ENCODE measurements around the gene GET3. TPM values are rescaled to one million over a fixed set of nuclear protein-coding genes. Genes with fewer than 3 reads are reported as not detected.

Gene GET3
- total and polyA plus RNA-seq, 2 of the 13 experiments (the other 11 are each of a cell fraction or from before 2014, with no cell fraction given) = 57.7 to 59.4 TPM

DNA sequence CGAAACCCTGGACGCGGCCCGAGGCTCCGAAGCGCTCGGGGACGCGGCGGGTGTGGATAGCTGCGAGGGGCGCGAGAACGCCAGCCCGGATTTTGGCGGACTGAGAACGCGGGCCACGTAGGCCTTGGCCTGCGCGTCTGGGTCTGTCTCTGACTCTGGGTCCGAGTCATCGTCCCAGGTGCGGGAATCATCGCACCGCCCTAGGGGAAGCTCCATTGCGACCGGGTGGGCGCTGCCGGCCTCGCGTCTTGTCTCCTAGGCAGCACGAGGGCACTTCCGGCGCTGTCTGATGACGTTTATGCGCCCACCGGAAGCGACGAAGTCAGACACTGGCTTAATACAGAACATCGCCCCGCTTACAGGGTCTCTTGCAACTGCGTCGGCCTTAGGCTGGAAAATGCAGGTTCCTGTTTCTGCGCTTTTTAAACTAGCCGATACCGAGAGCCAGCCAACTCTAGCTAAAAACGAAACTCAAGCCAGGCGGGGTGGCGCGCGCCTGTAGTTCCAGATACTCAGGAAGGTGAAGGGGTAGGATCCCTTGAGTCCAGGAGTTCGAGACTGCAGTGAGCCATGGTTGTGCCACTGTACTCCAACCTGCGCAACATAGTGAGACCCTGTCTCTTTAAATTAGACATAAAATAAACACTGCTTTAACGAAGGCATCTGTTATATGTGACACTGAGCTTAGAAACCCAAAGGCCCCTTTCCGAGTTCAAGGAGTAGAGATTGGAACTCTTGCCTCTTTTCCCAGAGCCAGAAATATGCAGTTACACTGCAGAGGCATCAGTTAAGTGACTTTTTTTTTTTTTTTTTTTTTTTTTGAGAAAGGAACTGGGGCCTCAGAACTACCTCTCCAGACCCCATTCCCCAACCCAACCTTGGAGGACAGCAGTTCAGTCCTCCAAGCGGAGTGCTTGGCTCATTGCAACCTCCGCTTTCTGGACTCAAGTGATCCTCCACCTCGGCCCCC, 40.6 kb upstream of the GET3 start, which contains the start of gene FBXW9 (continued):
- TF ChIP-seq TMF1 (CRISPR knock-in tag; IDR thresholded peaks at IDR 0.05; ENCODE audit: low read depth) = 0 out of 2 replicates have a peak, but pooled peaks have one; percentile 37
- no peak for TF ChIP-seq CHD2 (IDR thresholded peaks at IDR 0.05; ENCODE audit: low read depth, low read length)
- TF ChIP-seq, protein P1, sequence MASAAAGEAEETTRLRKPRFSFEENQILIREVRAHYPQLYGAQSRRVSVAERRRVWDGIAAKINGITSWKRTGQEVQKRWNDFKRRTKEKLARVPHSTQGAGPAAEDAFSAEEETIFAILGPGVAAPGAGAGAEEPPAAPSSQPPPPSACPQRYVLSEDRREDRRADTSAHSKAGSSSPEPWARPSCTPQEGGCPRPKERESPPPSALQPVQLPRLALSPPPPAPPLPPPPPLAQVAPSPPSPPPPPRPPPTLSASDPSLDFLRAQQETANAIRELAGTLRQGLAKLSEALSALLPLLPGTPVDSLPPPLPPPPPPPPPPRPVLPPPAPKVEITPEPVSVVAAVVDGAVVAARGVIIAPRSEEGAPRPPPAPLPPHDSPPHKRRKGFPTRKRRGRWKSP (CRISPR knock-in tag; IDR thresholded peaks at IDR 0.05) = no peak
- TF ChIP-seq, protein P2, sequence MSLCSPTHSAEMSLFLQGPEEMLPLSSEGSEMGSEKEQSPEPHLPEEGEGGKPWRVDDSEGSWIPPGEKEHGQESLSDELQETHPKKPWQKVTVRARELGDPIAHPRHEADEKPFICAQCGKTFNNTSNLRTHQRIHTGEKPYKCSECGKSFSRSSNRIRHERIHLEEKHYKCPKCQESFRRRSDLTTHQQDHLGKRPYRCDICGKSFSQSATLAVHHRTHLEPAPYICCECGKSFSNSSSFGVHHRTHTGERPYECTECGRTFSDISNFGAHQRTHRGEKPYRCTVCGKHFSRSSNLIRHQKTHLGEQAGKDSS (CRISPR knock-in tag; IDR thresholded peaks at IDR 0.05; ENCODE audit: borderline replicate concordance, low read depth) = no peak
- no peak for TF ChIP-seq FOXM1 (CRISPR knock-in tag; IDR thresholded peaks at IDR 0.05)
- no peak for TF ChIP-seq KLF9 (CRISPR knock-in tag; IDR thresholded peaks at IDR 0.05; ENCODE audit: low read depth)
- TF ChIP-seq ZNF343 (CRISPR knock-in tag; IDR thresholded peaks at IDR 0.05) = no peak
- no peak for TF ChIP-seq NR2F2 (IDR thresholded peaks at IDR 0.05; ENCODE audit: borderline replicate concordance, low read depth)
- TF ChIP-seq SP140L (CRISPR knock-in tag; IDR thresholded peaks at IDR 0.05; ENCODE audit: borderline replicate concordance) = no peak
- TF ChIP-seq, protein P3, sequence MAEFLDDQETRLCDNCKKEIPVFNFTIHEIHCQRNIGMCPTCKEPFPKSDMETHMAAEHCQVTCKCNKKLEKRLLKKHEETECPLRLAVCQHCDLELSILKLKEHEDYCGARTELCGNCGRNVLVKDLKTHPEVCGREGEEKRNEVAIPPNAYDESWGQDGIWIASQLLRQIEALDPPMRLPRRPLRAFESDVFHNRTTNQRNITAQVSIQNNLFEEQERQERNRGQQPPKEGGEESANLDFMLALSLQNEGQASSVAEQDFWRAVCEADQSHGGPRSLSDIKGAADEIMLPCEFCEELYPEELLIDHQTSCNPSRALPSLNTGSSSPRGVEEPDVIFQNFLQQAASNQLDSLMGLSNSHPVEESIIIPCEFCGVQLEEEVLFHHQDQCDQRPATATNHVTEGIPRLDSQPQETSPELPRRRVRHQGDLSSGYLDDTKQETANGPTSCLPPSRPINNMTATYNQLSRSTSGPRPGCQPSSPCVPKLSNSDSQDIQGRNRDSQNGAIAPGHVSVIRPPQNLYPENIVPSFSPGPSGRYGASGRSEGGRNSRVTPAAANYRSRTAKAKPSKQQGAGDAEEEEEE (CRISPR knock-in tag; IDR thresholded peaks at IDR 0.05; ENCODE audit: borderline replicate concordance) = no peak
- TF ChIP-seq ZNF530 (CRISPR knock-in tag; IDR thresholded peaks at IDR 0.05; ENCODE audit: low read depth) = no peak
- TF ChIP-seq, protein P4, sequence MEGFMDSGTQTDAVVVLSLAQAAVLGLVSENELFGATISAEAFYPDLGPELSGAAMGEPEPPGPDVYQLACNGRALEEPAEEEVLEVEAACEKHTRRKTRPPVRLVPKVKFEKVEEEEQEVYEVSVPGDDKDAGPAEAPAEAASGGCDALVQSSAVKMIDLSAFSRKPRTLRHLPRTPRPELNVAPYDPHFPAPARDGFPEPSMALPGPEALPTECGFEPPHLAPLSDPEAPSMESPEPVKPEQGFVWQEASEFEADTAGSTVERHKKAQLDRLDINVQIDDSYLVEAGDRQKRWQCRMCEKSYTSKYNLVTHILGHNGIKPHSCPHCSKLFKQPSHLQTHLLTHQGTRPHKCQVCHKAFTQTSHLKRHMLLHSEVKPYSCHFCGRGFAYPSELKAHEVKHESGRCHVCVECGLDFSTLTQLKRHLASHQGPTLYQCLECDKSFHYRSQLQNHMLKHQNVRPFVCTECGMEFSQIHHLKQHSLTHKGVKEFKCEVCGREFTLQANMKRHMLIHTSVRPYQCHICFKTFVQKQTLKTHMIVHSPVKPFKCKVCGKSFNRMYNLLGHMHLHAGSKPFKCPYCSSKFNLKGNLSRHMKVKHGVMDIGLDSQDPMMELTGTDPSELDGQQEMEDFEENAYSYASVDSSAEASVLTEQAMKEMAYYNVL (CRISPR knock-in tag; IDR thresholded peaks at IDR 0.05; ENCODE audit: borderline replicate concordance) = 0 out of 2 replicates have a peak, but pooled peaks have one; percentile 69
- TF ChIP-seq NFIB (CRISPR knock-in tag; IDR thresholded peaks at IDR 0.05; ENCODE audit: borderline replicate concordance) = no peak
- TF ChIP-seq, protein P5, sequence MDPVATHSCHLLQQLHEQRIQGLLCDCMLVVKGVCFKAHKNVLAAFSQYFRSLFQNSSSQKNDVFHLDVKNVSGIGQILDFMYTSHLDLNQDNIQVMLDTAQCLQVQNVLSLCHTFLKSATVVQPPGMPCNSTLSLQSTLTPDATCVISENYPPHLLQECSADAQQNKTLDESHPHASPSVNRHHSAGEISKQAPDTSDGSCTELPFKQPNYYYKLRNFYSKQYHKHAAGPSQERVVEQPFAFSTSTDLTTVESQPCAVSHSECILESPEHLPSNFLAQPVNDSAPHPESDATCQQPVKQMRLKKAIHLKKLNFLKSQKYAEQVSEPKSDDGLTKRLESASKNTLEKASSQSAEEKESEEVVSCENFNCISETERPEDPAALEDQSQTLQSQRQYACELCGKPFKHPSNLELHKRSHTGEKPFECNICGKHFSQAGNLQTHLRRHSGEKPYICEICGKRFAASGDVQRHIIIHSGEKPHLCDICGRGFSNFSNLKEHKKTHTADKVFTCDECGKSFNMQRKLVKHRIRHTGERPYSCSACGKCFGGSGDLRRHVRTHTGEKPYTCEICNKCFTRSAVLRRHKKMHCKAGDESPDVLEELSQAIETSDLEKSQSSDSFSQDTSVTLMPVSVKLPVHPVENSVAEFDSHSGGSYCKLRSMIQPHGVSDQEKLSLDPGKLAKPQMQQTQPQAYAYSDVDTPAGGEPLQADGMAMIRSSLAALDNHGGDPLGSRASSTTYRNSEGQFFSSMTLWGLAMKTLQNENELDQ (CRISPR knock-in tag; IDR thresholded peaks at IDR 0.05; ENCODE audit: borderline replicate concordance) = no peak
- TF ChIP-seq MTA3 (CRISPR knock-in tag; IDR thresholded peaks at IDR 0.05) = no peak
- peak; percentile 97 for TF ChIP-seq POLR2G (IDR thresholded peaks at IDR 0.05; ENCODE audit: low read depth, low read length)
- TF ChIP-seq ZNF558 (CRISPR knock-in tag; IDR thresholded peaks at IDR 0.05; ENCODE audit: borderline replicate concordance) = no peak
- TF ChIP-seq ZBTB21 (CRISPR knock-in tag; IDR thresholded peaks at IDR 0.05) = peak; percentile 82
- TF ChIP-seq RFXANK (CRISPR knock-in tag; IDR thresholded peaks at IDR 0.05) = no peak
- no peak for TF ChIP-seq ADNP (CRISPR knock-in tag; IDR thresholded peaks at IDR 0.05)
- no peak for TF ChIP-seq HNRNPLL (IDR thresholded peaks at IDR 0.05; ENCODE audit: low read depth, low read length, poor library complexity, severe bottlenecking)
- TF ChIP-seq TOE1 (CRISPR knock-in tag; IDR thresholded peaks at IDR 0.05) = no peak

Measured in HepG2 (cell line).